Trophoblast cell (in vitro differentiated cells and primary cell): Measurements from ENCODE around the gene HIP1R.

Source experiments
- DNase-seq, 2 donors: peaks; one replicate each; pipeline ENCODE4 v3.0.0-alpha.2; 2016
- H2AFZ ChIP-seq: 2 replicates; pipeline ENCODE4 v1.6.1; 2013; ENCODE audit warnings: low read length, moderate library complexity, mild to moderate bottlenecking; ENCODE audit not compliant: insufficient read depth, poor library complexity
- H2AK5ac ChIP-seq: 2 replicates; pipeline ENCODE4 v1.6.1; 2013; ENCODE audit warnings: mild to moderate bottlenecking, low read length
- H2BK120ac ChIP-seq: 2 replicates; pipeline ENCODE4 v1.6.1; 2013; ENCODE audit warnings: low read length, mild to moderate bottlenecking, moderate library complexity; ENCODE audit not compliant: insufficient read depth, poor library complexity
- H2BK12ac ChIP-seq: 2 replicates; pipeline ENCODE4 v1.6.1; 2013; ENCODE audit warnings: mild to moderate bottlenecking, low read length, moderate library complexity
- H2BK5ac ChIP-seq: 2 replicates; pipeline ENCODE4 v1.6.1; 2013; ENCODE audit warnings: low read length, low read depth, moderate library complexity, mild to moderate bottlenecking; ENCODE audit not compliant: poor library complexity
- H3K14ac ChIP-seq: 2 replicates; pipeline ENCODE4 v1.6.1; 2013; ENCODE audit warnings: mild to moderate bottlenecking, low read length
- H3K18ac ChIP-seq: 2 replicates; pipeline ENCODE4 v1.6.1; 2013; ENCODE audit warnings: mild to moderate bottlenecking, low read length
- H3K23ac ChIP-seq: 2 replicates; pipeline ENCODE4 v1.6.1; 2013; ENCODE audit warnings: low read length
- H3K27ac ChIP-seq: 2 replicates; pipeline ENCODE4 v1.5.1; 2013; ENCODE audit warnings: low read depth, mild to moderate bottlenecking, inconsistent platforms, low read length, moderate library complexity
- H3K27me3 ChIP-seq: 2 replicates; pipeline ENCODE4 v1.6.1; 2013; ENCODE audit warnings: inconsistent platforms, mild to moderate bottlenecking, low read length, moderate library complexity; ENCODE audit not compliant: insufficient read depth
- H3K36me3 ChIP-seq, 2 experiments: 1 replicate in 1 of 2; 2 replicates in 1 of 2; pipeline ENCODE4 v1.6.1; 2013; ENCODE audit warnings: low read length in 2 of 2, mild to moderate bottlenecking in 2 of 2, moderate library complexity in 1 of 2; ENCODE audit not compliant: insufficient read depth in 2 of 2, control insufficient read depth in 1 of 2
- H3K4ac ChIP-seq: 2 replicates; pipeline ENCODE4 v1.6.1; 2013; ENCODE audit warnings: low read depth, mild to moderate bottlenecking, low read length, moderate library complexity
- H3K4me1 ChIP-seq, 2 experiments: 1 replicate in 1 of 2; 2 replicates in 1 of 2; pipeline ENCODE4 v1.6.1; 2013; ENCODE audit warnings: low read length in 2 of 2, mild to moderate bottlenecking in 2 of 2, moderate library complexity in 1 of 2; ENCODE audit not compliant: insufficient read depth in 2 of 2, control insufficient read depth in 1 of 2
- H3K4me2 ChIP-seq: 2 replicates; pipeline ENCODE4 v1.6.1; 2013; ENCODE audit warnings: inconsistent platforms, mild to moderate bottlenecking, low read length, moderate library complexity
- H3K4me3 ChIP-seq: 2 replicates; pipeline ENCODE4 v1.5.1; 2013; ENCODE audit warnings: mild to moderate bottlenecking, low read depth, low read length, inconsistent platforms
- H3K79me1 ChIP-seq: one replicate; pipeline ENCODE4 v1.6.1; 2013; ENCODE audit warnings: low read length
- H3K79me2 ChIP-seq: 2 replicates; pipeline ENCODE4 v1.6.1; 2013; ENCODE audit warnings: low read length, mild to moderate bottlenecking; ENCODE audit not compliant: control insufficient read depth, insufficient read depth, poor library complexity
- H3K9ac ChIP-seq: 2 replicates; pipeline ENCODE4 v1.6.1; 2013; ENCODE audit warnings: mild to moderate bottlenecking, low read length
- H3K9me3 ChIP-seq: 2 replicates; pipeline ENCODE4 v1.6.1; 2013; ENCODE audit warnings: low read depth, mild to moderate bottlenecking, control low read depth, inconsistent platforms, low read length; ENCODE audit not compliant: insufficient read depth
- H4K12ac ChIP-seq: 2 replicates; pipeline ENCODE4 v1.6.1; 2013; ENCODE audit warnings: low read depth, mild to moderate bottlenecking, low read length, moderate library complexity
- H4K8ac ChIP-seq: 2 replicates; pipeline ENCODE4 v1.6.1; 2013; ENCODE audit warnings: low read depth, mild to moderate bottlenecking, low read length, moderate library complexity
- H4K91ac ChIP-seq: one replicate; pipeline ENCODE4 v1.6.1; 2013; ENCODE audit warnings: low read depth, mild to moderate bottlenecking, low read length, moderate library complexity
- WGBS: extraction: QIAGEN DNeasy Blood & Tissue Kit; methylation state at CpG from one replicate; pipeline ENCODE4 v1.1.7; 2013; ENCODE audit warnings: missing lambda C conversion rate; ENCODE audit not compliant: insufficient read length, insufficient coverage; ENCODE audit errors: extremely low coverage; 5-methylcytosine and 5-hydroxymethylcytosine counted together

The HIP1R gene

GRCh38 chr12:122842505-122843405 is 7.5 kb downstream of the HIP1R start:
- peaks cover 9% of the 10 kb centered on the region for H3K79me1 ChIP-seq
- H2AK5ac ChIP-seq: no peak overlapping the region
- no peak overlapping the region for H3K9ac ChIP-seq
- no peak overlapping the region for H3K18ac ChIP-seq
- no peak overlapping the region for H3K4me2 ChIP-seq
- no peaks in the 10 kb centered on the region for H3K36me3 ChIP-seq
- H3K14ac ChIP-seq: no peak overlapping the region
- no peaks in the 10 kb centered on the region for H3K79me2 ChIP-seq
- no peak overlapping the region for H3K4ac ChIP-seq
- H3K4me1 ChIP-seq: peaks cover 19 to 28% of the 10 kb centered on the region in 2 experiments
- no peak overlapping the region for H4K8ac ChIP-seq
- no peak for DNase-seq
- no peaks in the 10 kb centered on the region for H3K27me3 ChIP-seq
- no peak overlapping the region for H3K23ac ChIP-seq
- no peak overlapping the region for H2AFZ ChIP-seq
- H3K4me3 ChIP-seq: no peak overlapping the region
- H2BK12ac ChIP-seq: peak overlapping the region; percentile 7
- no peak overlapping the region for H3K27ac ChIP-seq
- no peak overlapping the region for H2BK120ac ChIP-seq
- peak overlapping the region; percentile 28 for H4K91ac ChIP-seq
- no peak overlapping the region for H4K12ac ChIP-seq
- no peak overlapping the region for H2BK5ac ChIP-seq
- WGBS: no CpG with 5 or more reads among the region's 22 CpGs
- H3K9me3 ChIP-seq: no peaks in the 10 kb centered on the region

DNA sequence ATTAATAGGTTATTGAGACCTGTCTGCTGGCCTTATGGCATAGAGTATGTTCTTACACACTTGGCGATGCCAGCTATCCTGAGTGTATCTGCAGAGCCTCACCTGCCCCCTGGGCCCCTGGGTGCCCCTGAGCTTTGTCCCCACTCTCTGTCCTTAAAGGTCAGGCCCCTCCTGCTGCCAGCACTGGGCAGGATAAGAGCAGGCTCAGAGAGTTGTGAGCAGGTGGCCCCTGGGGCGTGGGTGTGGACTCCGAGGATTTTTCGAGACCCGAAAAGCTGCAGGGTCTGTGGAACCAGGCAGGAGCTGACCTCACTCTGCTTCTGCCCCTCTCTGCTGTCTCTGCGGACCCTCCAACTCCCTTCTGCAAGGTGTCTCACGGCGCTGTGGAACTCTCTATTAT is 8.2 kb downstream of the HIP1R start:
- Histone ChIP-seq H4K12ac (no peak overlapping the region), H2AFZ (no peak overlapping the region), H2BK12ac (no peak overlapping the region), H3K9me3 (no peaks in the 10 kb centered on the region), H3K27me3 (no peaks in the 10 kb centered on the region), H2BK120ac (no peak overlapping the region), H3K4me3 (no peak overlapping the region), H3K14ac (no peak overlapping the region), H4K91ac (no peak overlapping the region), H3K4me2 (no peak overlapping the region), H3K27ac (no peak overlapping the region), H3K9ac (no peak overlapping the region), H3K4me1 (peaks cover 19 to 28% of the 10 kb centered on the region in 2 experiments), H3K79me1 (peaks cover 9% of the 10 kb centered on the region), H3K18ac (no peak overlapping the region), H2BK5ac (no peak overlapping the region), H3K36me3 (no peaks in the 10 kb centered on the region), H2AK5ac (no peak overlapping the region), H4K8ac (no peak overlapping the region), H3K23ac (no peak overlapping the region), H3K79me2 (no peaks in the 10 kb centered on the region), H3K4ac (no peak overlapping the region)
- no CpG with 5 or more reads among the region's 8 CpGs for WGBS
- no peak for DNase-seq

- H4K12ac ChIP-seq: no peak overlapping the region
- peak overlapping the region; percentile 47 for H4K91ac ChIP-seq
- no peak overlapping the region for H3K9ac ChIP-seq
Observed at GRCh38 chr12:122844366-122844971, 9.2 kb downstream of the HIP1R start.

GRCh38 chr12:122845041-122845864 is 10.0 kb downstream of the HIP1R start:
- Histone ChIP-seq H3K27ac (no peak overlapping the region), H3K36me3 (no peaks in the 10 kb centered on the region), H3K79me1 (peaks cover 9% of the 10 kb centered on the region), H3K4me2 (no peak overlapping the region), H2AK5ac (no peak overlapping the region), H3K9me3 (no peaks in the 10 kb centered on the region), H4K91ac (peak overlapping the region; percentile 47), H3K23ac (no peak overlapping the region), H3K27me3 (no peaks in the 10 kb centered on the region), H2AFZ (no peak overlapping the region), H3K14ac (peak overlapping the region; percentile 16), H3K4ac (no peak overlapping the region), H3K18ac (peak overlapping the region; percentile 10), H4K8ac (peak overlapping the region; percentile 1), H3K9ac (no peak overlapping the region), H3K4me1 (peaks cover 19 to 28% of the 10 kb centered on the region in 2 experiments), H4K12ac (no peak overlapping the region), H2BK120ac (peak overlapping the region; percentile 26), H3K4me3 (no peak overlapping the region), H2BK12ac (no peak overlapping the region), H3K79me2 (no peaks in the 10 kb centered on the region), H2BK5ac (no peak overlapping the region)
- WGBS: no CpG with 5 or more reads among the region's 30 CpGs
- no peak for DNase-seq

More at GRCh38 chr12:122844366-122844971, 9.2 kb downstream of the HIP1R start:
- Histone ChIP-seq H2AK5ac (no peak overlapping the region), H4K8ac (no peak overlapping the region), H2AFZ (no peak overlapping the region), H3K4me3 (no peak overlapping the region), H3K4me1 (peaks cover 19 to 28% of the 10 kb centered on the region in 2 experiments), H2BK5ac (no peak overlapping the region), H3K9me3 (no peaks in the 10 kb centered on the region), H3K14ac (no peak overlapping the region), H3K27me3 (no peaks in the 10 kb centered on the region), H3K36me3 (no peaks in the 10 kb centered on the region), H3K79me1 (peaks cover 9% of the 10 kb centered on the region), H3K79me2 (no peaks in the 10 kb centered on the region), H2BK120ac (no peak overlapping the region), H3K27ac (no peak overlapping the region), H2BK12ac (no peak overlapping the region), H3K18ac (peak overlapping the region; percentile 4), H3K23ac (no peak overlapping the region), H3K4ac (no peak overlapping the region), H3K4me2 (no peak overlapping the region)
- no CpG with 5 or more reads among the region's 8 CpGs for WGBS
- no peak for DNase-seq
